HT-29 (cell line): Measurements from ENCODE around the gene C3orf52. TPM values are rescaled to one million over a fixed set of nuclear protein-coding genes. Genes with fewer than 3 reads are reported as not detected.

Experiments used
- DNase-seq: peaks from one replicate; pipeline ENCODE4 v3.0.0-alpha.2; 2015; ENCODE audit warnings: low spot score
- total RNA-seq: library from RNA; depleted of rRNA; stranded (reverse); fragments of >200 nt; shearing (Covaris generic); gene quantifications from 2 replicates; pipeline ENCODE4 v1.2.3, GENCODE V29; 2014

C3orf52 gene
- total RNA-seq, 1 experiment from 2014 or later = 14.5 TPM

GRCh38 chr3:112117841-112118571 lies 31.8 kb downstream of the C3orf52 start:
- DNase-seq = no peak

- DNase-seq = no peak
Observed at GRCh38 chr3:112119962-112120836, 34.0 kb downstream of the C3orf52 start.

GRCh38 chr3:112121577-112122547 lies 35.7 kb downstream of the C3orf52 start:
- DNase-seq = no peak

- DNase-seq = no peak
Observed at GRCh38 chr3:112122870-112123269, 36.7 kb downstream of the C3orf52 start.

GRCh38 chr3:112123548-112123947 lies 37.4 kb downstream of the C3orf52 start:
- DNase-seq = no peak

- no peak for DNase-seq
Observed at GRCh38 chr3:112124907-112125607, 38.9 kb downstream of the C3orf52 start.

- DNase-seq = no peak
Observed at GRCh38 chr3:112126511-112126911, 40.3 kb downstream of the C3orf52 start.

GRCh38 chr3:112127522-112128494 lies 41.6 kb downstream of the C3orf52 start:
- no peak for DNase-seq

- DNase-seq = peak; percentile 25
Observed at GRCh38 chr3:112128843-112129727, 42.9 kb downstream of the C3orf52 start.

- no peak for DNase-seq
Observed at GRCh38 chr3:112129925-112130637, 43.9 kb downstream of the C3orf52 start.

GRCh38 chr3:112130638-112130993 lies 44.4 kb downstream of the C3orf52 start:
- no peak for DNase-seq

GRCh38 chr3:112131111-112131510 lies 44.9 kb downstream of the C3orf52 start:
- no peak for DNase-seq

- no peak for DNase-seq
Observed at GRCh38 chr3:112132088-112132487, 45.9 kb downstream of the C3orf52 start.

- DNase-seq = no peak
Observed at GRCh38 chr3:112132554-112132953, 46.4 kb downstream of the C3orf52 start.

GRCh38 chr3:112132975-112133448 lies 46.8 kb downstream of the C3orf52 start, which contains the start of gene GCSAM:
TSS of gene GCSAM (minus strand) at chr3:112133248. CDS start at chr3:112133120, 128 bp downstream.
- no peak for DNase-seq

- DNase-seq = no peak
Observed at GRCh38 chr3:112133626-112134334, 47.6 kb downstream of the C3orf52 start.
